ENCODE measurements around the gene UQCRFS1.

DNA sequence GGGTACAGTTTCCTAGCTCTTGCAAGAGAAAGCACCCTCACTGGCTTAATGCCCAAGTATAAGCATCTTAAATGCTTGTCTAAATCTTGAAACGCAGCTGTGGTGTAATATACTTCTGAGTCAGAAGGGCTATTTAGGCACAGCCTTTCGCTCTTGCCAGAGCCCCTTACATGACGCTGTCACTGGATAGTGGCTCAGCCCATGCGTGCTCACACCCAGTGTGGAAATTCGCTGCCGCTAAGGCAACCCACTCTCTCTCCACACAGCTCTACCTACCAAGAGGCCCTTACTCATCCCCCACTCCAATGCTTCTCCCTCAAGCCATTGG, 24.0 kb downstream of the UQCRFS1 start:
- TF ChIP-seq, protein P1, sequence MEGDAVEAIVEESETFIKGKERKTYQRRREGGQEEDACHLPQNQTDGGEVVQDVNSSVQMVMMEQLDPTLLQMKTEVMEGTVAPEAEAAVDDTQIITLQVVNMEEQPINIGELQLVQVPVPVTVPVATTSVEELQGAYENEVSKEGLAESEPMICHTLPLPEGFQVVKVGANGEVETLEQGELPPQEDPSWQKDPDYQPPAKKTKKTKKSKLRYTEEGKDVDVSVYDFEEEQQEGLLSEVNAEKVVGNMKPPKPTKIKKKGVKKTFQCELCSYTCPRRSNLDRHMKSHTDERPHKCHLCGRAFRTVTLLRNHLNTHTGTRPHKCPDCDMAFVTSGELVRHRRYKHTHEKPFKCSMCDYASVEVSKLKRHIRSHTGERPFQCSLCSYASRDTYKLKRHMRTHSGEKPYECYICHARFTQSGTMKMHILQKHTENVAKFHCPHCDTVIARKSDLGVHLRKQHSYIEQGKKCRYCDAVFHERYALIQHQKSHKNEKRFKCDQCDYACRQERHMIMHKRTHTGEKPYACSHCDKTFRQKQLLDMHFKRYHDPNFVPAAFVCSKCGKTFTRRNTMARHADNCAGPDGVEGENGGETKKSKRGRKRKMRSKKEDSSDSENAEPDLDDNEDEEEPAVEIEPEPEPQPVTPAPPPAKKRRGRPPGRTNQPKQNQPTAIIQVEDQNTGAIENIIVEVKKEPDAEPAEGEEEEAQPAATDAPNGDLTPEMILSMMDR (optimal IDR thresholded peaks at IDR 0.05 in 1 of 3, IDR thresholded peaks at IDR 0.05 in 1 of 3, conservative IDR thresholded peaks at IDR 0.05 in 1 of 3; ENCODE audit: extremely low read depth in 1 of 3, insufficient read depth in 2 of 3, low read length in 3 of 3): no peak
- no peak for TF ChIP-seq EZH2 (IDR thresholded peaks at IDR 0.05; ENCODE audit: low read length)
